Measurements from ENCODE around the gene HIP1R. TPM values are rescaled to one million over a fixed set of nuclear protein-coding genes. Genes with fewer than 3 reads are reported as not detected.

The HIP1R gene
- total and polyA plus RNA-seq, 5 donors: 25.0 to 48.7 (median 34.9) TPM

- ATAC-seq (peak; percentile 38 to 69), DNase-seq (peak in 2 of 3 donors; percentile 82 to 84)
- Histone ChIP-seq H3K4me3 (ENCODE audit: low read length) (no peak overlapping the region), H3K4me1 (ENCODE audit: control insufficient read depth, insufficient read depth, low read length) (peaks cover 10% of the 10 kb centered on the region), H3K27me3 (ENCODE audit: control insufficient read depth, insufficient read depth) (no peaks in the 10 kb centered on the region), H3K9me3 (ENCODE audit: control insufficient read depth, low read length) (no peaks in the 10 kb centered on the region), H3K27ac (ENCODE audit: low read length) (peak overlapping the region; percentile 8)
- intact Hi-C loops (cut with DNase I): no loop called here
- 65% methylated on average over 26 of the region's 26 CpGs for WGBS
Measured at GRCh38 chr12:122849352-122850047, 14.2 kb downstream of the HIP1R start.

DNA sequence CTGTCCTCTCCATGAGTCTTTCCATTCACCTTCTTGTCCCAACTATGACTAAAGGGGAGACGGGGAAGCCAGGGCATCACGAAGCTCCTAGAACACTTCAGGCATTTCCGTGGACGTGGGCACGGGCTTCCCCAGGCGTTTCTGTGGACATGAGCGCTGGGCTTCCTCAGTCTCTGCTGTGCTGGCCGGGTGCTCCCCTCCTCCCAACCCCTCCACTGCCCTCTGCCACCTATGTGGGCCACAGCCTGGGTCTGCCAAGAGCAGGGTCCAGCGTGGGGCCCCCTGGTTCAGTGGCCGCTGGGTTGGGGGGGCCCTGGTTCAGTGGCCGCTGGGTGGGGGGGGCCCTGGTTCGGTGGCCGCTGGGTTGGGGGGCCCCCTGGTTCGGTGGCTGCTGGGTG is 14.8 kb downstream of the HIP1R start:
- Histone ChIP-seq H3K27me3 (ENCODE audit: control insufficient read depth, insufficient read depth) (no peaks in the 10 kb centered on the region), H3K4me1 (ENCODE audit: control insufficient read depth, insufficient read depth, low read length) (peaks cover 10% of the 10 kb centered on the region), H3K27ac (ENCODE audit: low read length) (peak overlapping the region; percentile 8), H3K9me3 (ENCODE audit: control insufficient read depth, low read length) (no peaks in the 10 kb centered on the region), H3K4me3 (ENCODE audit: low read length) (no peak overlapping the region)
- DNase-seq (peak in 2 of 3 donors; percentile 46 to 61), ATAC-seq (no peak)
- WGBS: 93% methylated on average over 14 of the region's 14 CpGs
- intact Hi-C loops (cut with DNase I): no loop called here

- Histone ChIP-seq H3K9me3 (ENCODE audit: control insufficient read depth, low read length) (no peaks in the 10 kb centered on the region), H3K27ac (ENCODE audit: low read length) (no peak overlapping the region), H3K27me3 (ENCODE audit: control insufficient read depth, insufficient read depth) (no peaks in the 10 kb centered on the region), H3K4me3 (ENCODE audit: low read length) (no peak overlapping the region), H3K4me1 (ENCODE audit: control insufficient read depth, insufficient read depth, low read length) (peaks cover 10% of the 10 kb centered on the region)
- DNase-seq: peak in 2 of 3 donors; percentile 45 to 56
- 84% methylated on average over 27 of the region's 27 CpGs for WGBS
- intact Hi-C loops (cut with DNase I): no loop called here
- peak in 1 of 2 donors; percentile 17 for ATAC-seq
Measured at GRCh38 chr12:122850695-122851350, 15.6 kb downstream of the HIP1R start.

- H3K27ac ChIP-seq (ENCODE audit: low read length): peak overlapping the region; percentile 69
- H3K9me3 ChIP-seq (ENCODE audit: control insufficient read depth, low read length): no peaks in the 10 kb centered on the region
- intact Hi-C loops (cut with DNase I): no loop called here
- no peak overlapping the region for H3K4me3 ChIP-seq (ENCODE audit: low read length)
- DNase-seq (peak in 2 of 3 donors; percentile 62 to 73), ATAC-seq (peak; percentile 10 to 70)
- 59% methylated on average over 5 of the region's 5 CpGs for WGBS
- H3K27me3 ChIP-seq (ENCODE audit: control insufficient read depth, insufficient read depth): no peaks in the 10 kb centered on the region
- peaks cover 10% of the 10 kb centered on the region for H3K4me1 ChIP-seq (ENCODE audit: control insufficient read depth, insufficient read depth, low read length)
Measured at GRCh38 chr12:122851820-122852219, 16.6 kb downstream of the HIP1R start.

- Histone ChIP-seq H3K4me1 (ENCODE audit: control insufficient read depth, insufficient read depth, low read length) (peaks cover 10% of the 10 kb centered on the region), H3K27ac (ENCODE audit: low read length) (peak overlapping the region; percentile 69), H3K27me3 (ENCODE audit: control insufficient read depth, insufficient read depth) (no peaks in the 10 kb centered on the region), H3K9me3 (ENCODE audit: control insufficient read depth, low read length) (no peaks in the 10 kb centered on the region), H3K4me3 (ENCODE audit: low read length) (no peak overlapping the region)
- intact Hi-C loops (cut with DNase I): no loop called here
- DNase-seq (peak in 2 of 3 donors; percentile 75 to 76), ATAC-seq (peak; percentile 14 to 28)
- WGBS: 41% methylated on average over 18 of the region's 18 CpGs
Measured at GRCh38 chr12:122852336-122853275, 17.3 kb downstream of the HIP1R start.

GRCh38 chr12:122853582-122854245 is 18.5 kb downstream of the HIP1R start:
- peaks cover 10% of the 10 kb centered on the region for H3K4me1 ChIP-seq (ENCODE audit: control insufficient read depth, insufficient read depth, low read length)
- ATAC-seq (no peak), DNase-seq (peak in 2 of 3 donors; percentile 30 to 46)
- no peak overlapping the region for H3K27ac ChIP-seq (ENCODE audit: low read length)
- no peaks in the 10 kb centered on the region for H3K27me3 ChIP-seq (ENCODE audit: control insufficient read depth, insufficient read depth)
- no peak overlapping the region for H3K4me3 ChIP-seq (ENCODE audit: low read length)
- 86% methylated on average over 17 of the region's 17 CpGs for WGBS
- intact Hi-C loops (cut with DNase I): no loop called here
- no peaks in the 10 kb centered on the region for H3K9me3 ChIP-seq (ENCODE audit: control insufficient read depth, low read length)

DNA sequence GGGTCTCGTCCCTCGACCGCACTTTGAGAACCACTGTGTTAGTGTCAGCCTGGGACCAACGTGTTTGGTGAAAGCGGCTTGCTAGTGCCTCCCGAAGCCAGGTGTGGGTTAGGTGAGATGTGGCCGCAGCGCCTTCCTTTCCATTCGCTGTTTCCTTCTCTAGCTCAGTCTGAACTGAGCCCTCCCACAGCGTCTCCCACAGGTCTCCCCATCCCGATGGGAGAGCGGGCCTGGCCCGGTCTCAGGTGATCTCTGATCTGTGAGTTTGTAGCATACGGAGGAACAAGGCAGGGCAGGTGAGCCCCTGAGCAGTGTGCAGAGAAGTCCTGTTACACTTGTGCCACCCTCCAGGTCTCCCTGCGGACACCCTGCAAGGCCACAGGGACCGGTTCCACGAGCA is 19.3 kb downstream of the HIP1R start:
- ATAC-seq: no peak
- Histone ChIP-seq H3K4me3 (ENCODE audit: low read length) (no peak overlapping the region), H3K4me1 (ENCODE audit: control insufficient read depth, insufficient read depth, low read length) (peaks cover 10% of the 10 kb centered on the region), H3K9me3 (ENCODE audit: control insufficient read depth, low read length) (no peaks in the 10 kb centered on the region), H3K27ac (ENCODE audit: low read length) (no peak overlapping the region), H3K27me3 (ENCODE audit: control insufficient read depth, insufficient read depth) (no peaks in the 10 kb centered on the region)
- intact Hi-C loops (cut with DNase I): no loop called here
- DNase-seq: peak in 1 of 3 donors; percentile 42
- WGBS: 94% methylated on average over 17 of the region's 17 CpGs

- Histone ChIP-seq H3K4me3 (ENCODE audit: low read length) (no peak overlapping the region), H3K27me3 (ENCODE audit: control insufficient read depth, insufficient read depth) (no peaks in the 10 kb centered on the region), H3K27ac (ENCODE audit: low read length) (no peak overlapping the region), H3K4me1 (ENCODE audit: control insufficient read depth, insufficient read depth, low read length) (peaks cover 10% of the 10 kb centered on the region), H3K9me3 (ENCODE audit: control insufficient read depth, low read length) (no peaks in the 10 kb centered on the region)
- WGBS: 92% methylated on average over 24 of the region's 24 CpGs
- ATAC-seq (no peak), DNase-seq (peak in 2 of 3 donors; percentile 31 to 40)
- intact Hi-C loops (cut with DNase I): no loop called here
Measured at GRCh38 chr12:122855071-122855829, 20.0 kb downstream of the HIP1R start.

DNA sequence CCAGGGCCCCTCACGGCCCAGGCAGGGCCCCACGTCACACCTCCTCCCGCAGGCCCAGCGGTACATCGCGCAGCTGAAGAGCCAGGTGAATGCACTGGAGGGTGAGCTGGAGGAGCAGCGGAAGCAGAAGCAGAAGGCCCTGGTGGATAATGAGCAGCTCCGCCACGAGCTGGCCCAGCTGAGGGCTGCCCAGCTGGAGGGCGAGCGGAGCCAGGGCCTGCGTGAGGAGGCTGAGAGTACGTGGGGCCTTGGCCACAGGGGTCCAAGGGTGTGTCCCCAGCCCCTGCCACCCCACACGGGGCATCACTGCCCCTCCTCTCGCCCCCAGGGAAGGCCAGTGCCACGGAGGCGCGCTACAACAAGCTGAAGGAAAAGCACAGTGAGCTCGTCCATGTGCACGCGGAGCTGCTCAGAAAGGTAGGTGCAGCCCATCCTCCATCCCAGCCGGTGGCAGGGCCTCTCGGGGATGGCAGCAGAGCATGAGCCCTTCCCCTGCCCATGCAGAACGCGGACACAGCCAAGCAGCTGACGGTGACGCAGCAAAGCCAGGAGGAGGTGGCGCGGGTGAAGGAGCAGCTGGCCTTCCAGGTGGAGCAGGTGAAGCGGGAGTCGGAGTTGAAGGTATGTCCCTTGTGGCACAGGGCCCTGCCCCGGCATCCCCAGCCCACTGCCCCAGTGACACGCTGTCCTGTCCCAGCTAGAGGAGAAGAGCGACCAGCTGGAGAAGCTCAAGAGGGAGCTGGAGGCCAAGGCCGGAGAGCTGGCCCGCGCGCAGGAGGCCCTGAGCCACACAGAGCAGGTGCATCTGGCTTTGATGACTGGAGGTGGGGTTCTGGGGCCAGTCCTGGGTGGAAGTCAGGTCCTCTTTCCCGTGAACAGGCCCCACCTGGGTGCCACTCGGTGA is 20.9 kb downstream of the HIP1R start:
- ATAC-seq (no peak), DNase-seq (peak in 2 of 3 donors; percentile 34 to 54)
- 93% methylated on average over 40 of the region's 40 CpGs for WGBS
- Histone ChIP-seq H3K4me3 (ENCODE audit: low read length) (no peak overlapping the region), H3K27me3 (ENCODE audit: control insufficient read depth, insufficient read depth) (no peaks in the 10 kb centered on the region), H3K27ac (ENCODE audit: low read length) (no peak overlapping the region), H3K9me3 (ENCODE audit: control insufficient read depth, low read length) (no peaks in the 10 kb centered on the region), H3K4me1 (ENCODE audit: control insufficient read depth, insufficient read depth, low read length) (peaks cover 10% of the 10 kb centered on the region)
- intact Hi-C loops (cut with DNase I): no loop called here
